DOHH2 (cell line): Measurements from ENCODE around the gene CARMIL1.

Experiments used
- H3F3A ChIP-seq: fragments of 200-600 bp; sonication (generic), shearing (Covaris generic); 2 replicates; pipeline ENCODE4 v1.6.0; 2016; ENCODE audit warnings: antibody characterized with exemption, mild to moderate bottlenecking; ENCODE audit not compliant: control insufficient read depth, insufficient read depth
- H3K27ac ChIP-seq: fragments of 200-600 bp; sonication (generic); 2 replicates; pipeline ENCODE4 v1.5.1; 2014; ENCODE audit warnings: low read depth, mild to moderate bottlenecking, low read length, moderate library complexity
- H3K27me3 ChIP-seq: fragments of 200-600 bp; sonication (generic); 2 replicates; pipeline ENCODE4 v1.6.1; 2014; ENCODE audit warnings: mild to moderate bottlenecking, low read length, mixed read lengths; ENCODE audit not compliant: control insufficient read depth
- H3K36me3 ChIP-seq: fragments of 200-600 bp; sonication (generic); 2 replicates; pipeline ENCODE4 v1.6.1; 2014; ENCODE audit warnings: mild to moderate bottlenecking, low read length, moderate library complexity, mixed read lengths; ENCODE audit not compliant: control insufficient read depth
- H3K4me1 ChIP-seq: fragments of 200-600 bp; sonication (generic); 2 replicates; pipeline ENCODE4 v1.6.1; 2014; ENCODE audit warnings: mild to moderate bottlenecking, low read length, mixed read lengths; ENCODE audit not compliant: control insufficient read depth
- H3K4me2 ChIP-seq: fragments of 200-600 bp; sonication (generic); 2 replicates; pipeline ENCODE4 v1.6.0; 2014; ENCODE audit warnings: mild to moderate bottlenecking, low read length, moderate library complexity
- H3K4me3 ChIP-seq: fragments of 200-600 bp; sonication (generic); 2 replicates; pipeline ENCODE4 v1.5.1; 2014; ENCODE audit warnings: mild to moderate bottlenecking, low read length, mixed read lengths
- H3K79me2 ChIP-seq: fragments of 200-600 bp; sonication (generic); 2 replicates; pipeline ENCODE4 v1.6.1; 2014; ENCODE audit warnings: mild to moderate bottlenecking, low read length, mixed read lengths; ENCODE audit not compliant: control insufficient read depth
- H3K9me2 ChIP-seq: fragments of 200-600 bp; sonication (generic); replicated peaks from 2 replicates; pipeline ENCODE4 v1.6.1; 2014; ENCODE audit warnings: mild to moderate bottlenecking, low read length, mixed read lengths; ENCODE audit not compliant: control insufficient read depth
- H3K9me3 ChIP-seq: fragments of 200-600 bp; sonication (generic); 2 replicates; pipeline ENCODE4 v1.6.1; 2014; ENCODE audit warnings: antibody characterized with exemption, low read length, mixed read lengths; ENCODE audit not compliant: control insufficient read depth, insufficient read depth
- H4K20me1 ChIP-seq: fragments of 200-600 bp; sonication (generic); 2 replicates; pipeline ENCODE4 v1.6.0; 2014; ENCODE audit warnings: low read depth, mild to moderate bottlenecking, antibody characterized with exemption, low read length, moderate library complexity; ENCODE audit not compliant: control insufficient read depth, insufficient read depth
- EZH2phosphoT487 ChIP-seq: fragments of 200-600 bp; sonication (generic); IDR thresholded peaks from 2 replicates; pipeline ENCODE4 v1.6.1; 2017; ENCODE audit warnings: borderline replicate concordance, mild to moderate bottlenecking, antibody characterized with exemption, low read length, moderate library complexity, mixed read lengths
- TF ChIP-seq, protein P1 (sequence below): fragments of 200-600 bp; sonication (generic); IDR thresholded peaks from one replicate; pipeline ENCODE4 v1.5.1; 2014; ENCODE audit warnings: antibody characterized with exemption, mild to moderate bottlenecking, low read depth, low read length; ENCODE audit not compliant: poor library complexity, severe bottlenecking

Gene CARMIL1

DNA sequence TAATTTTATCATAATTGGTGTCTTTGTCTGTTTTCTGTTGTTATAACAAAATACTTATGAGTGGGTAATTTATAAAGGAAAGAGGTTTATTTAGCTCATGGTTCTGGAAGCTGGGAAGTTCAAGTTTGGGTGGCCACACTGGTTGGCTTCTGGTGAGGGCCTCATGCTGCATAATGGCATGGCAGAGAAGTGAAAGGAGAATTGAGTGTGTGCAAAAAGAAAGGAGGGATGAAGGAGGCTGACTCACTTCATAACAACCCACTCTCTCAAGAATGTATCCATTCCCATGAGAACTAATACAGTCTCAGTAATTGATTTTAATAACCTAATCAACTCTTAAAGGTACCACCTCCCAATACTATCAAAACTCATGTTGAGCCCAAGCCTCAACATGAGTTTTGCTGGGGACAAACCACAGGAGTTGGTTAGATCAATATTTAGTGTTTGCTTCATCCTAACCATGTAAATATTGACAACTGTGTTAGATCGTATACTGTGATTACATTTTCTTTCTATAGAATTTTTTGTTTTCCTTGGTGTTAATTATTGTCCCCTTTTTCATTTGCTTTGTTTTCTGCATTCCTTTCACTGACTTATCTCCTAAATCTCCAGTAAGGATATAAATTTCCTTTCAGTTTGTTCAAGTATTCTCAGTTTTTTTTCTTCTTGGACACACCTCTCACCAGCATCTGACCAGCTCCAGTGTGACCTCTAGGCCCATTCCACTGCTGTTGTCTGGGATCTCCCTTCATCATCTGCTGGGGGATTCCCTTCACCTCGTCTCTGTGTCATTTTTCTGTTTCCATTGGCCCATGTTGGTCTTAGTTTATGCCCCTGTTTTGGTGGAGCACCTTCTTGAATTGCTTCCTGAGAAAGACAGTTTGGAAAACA lies 318.0 kb downstream of the CARMIL1 start:
- Histone ChIP-seq H3F3A (no peaks in the 10 kb centered on the region), H3K36me3 (no peaks in the 10 kb centered on the region), H3K27me3 (no peaks in the 10 kb centered on the region), H3K27ac (no peak overlapping the region), H3K79me2 (no peaks in the 10 kb centered on the region), H3K4me3 (no peak overlapping the region), H3K9me2 (no peaks in the 10 kb centered on the region), H3K4me2 (no peak overlapping the region), H3K4me1 (peaks cover 8% of the 10 kb centered on the region), H3K9me3 (no peaks in the 10 kb centered on the region), H4K20me1 (no peaks in the 10 kb centered on the region)
- TF ChIP-seq, protein P1, sequence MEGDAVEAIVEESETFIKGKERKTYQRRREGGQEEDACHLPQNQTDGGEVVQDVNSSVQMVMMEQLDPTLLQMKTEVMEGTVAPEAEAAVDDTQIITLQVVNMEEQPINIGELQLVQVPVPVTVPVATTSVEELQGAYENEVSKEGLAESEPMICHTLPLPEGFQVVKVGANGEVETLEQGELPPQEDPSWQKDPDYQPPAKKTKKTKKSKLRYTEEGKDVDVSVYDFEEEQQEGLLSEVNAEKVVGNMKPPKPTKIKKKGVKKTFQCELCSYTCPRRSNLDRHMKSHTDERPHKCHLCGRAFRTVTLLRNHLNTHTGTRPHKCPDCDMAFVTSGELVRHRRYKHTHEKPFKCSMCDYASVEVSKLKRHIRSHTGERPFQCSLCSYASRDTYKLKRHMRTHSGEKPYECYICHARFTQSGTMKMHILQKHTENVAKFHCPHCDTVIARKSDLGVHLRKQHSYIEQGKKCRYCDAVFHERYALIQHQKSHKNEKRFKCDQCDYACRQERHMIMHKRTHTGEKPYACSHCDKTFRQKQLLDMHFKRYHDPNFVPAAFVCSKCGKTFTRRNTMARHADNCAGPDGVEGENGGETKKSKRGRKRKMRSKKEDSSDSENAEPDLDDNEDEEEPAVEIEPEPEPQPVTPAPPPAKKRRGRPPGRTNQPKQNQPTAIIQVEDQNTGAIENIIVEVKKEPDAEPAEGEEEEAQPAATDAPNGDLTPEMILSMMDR: no peak
- no peak for TF ChIP-seq EZH2phosphoT487

DNA sequence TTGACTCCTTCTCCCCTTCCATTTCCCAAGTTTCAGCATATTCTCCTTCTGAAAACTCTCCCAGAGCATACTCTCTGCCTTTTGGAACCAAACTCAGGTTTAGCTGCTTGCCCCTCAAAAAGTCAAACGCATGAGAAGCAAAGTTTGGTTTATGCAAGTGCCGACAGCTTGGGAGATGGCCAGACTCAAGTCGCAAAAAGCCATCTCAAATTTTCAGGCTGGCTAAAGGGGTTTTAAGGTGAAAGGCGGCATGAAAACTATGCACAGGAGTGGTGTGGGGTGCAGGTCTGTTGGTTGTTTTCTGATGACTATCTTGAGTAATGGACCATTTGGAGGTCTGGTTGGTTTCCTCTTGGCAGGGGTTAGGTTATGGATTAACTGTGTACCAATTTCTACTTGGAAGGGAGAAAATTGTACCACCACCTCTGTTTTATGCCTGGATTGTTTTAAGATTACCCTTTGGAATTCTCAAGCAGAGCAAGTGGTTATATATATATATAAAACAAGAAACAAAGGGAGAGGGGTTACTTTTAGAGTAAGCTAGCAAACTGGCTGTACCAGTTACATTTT lies 320.4 kb downstream of the CARMIL1 start:
- Histone ChIP-seq H3K27ac (no peak overlapping the region), H3K4me1 (peaks cover 9% of the 10 kb centered on the region), H3K9me3 (no peaks in the 10 kb centered on the region), H3K4me2 (no peak overlapping the region), H4K20me1 (no peaks in the 10 kb centered on the region), H3K79me2 (no peaks in the 10 kb centered on the region), H3K9me2 (no peaks in the 10 kb centered on the region), H3K4me3 (no peak overlapping the region), H3K36me3 (no peaks in the 10 kb centered on the region), H3K27me3 (no peaks in the 10 kb centered on the region), H3F3A (no peaks in the 10 kb centered on the region)
- TF ChIP-seq, protein P1: no peak
- TF ChIP-seq EZH2phosphoT487: no peak

DNA sequence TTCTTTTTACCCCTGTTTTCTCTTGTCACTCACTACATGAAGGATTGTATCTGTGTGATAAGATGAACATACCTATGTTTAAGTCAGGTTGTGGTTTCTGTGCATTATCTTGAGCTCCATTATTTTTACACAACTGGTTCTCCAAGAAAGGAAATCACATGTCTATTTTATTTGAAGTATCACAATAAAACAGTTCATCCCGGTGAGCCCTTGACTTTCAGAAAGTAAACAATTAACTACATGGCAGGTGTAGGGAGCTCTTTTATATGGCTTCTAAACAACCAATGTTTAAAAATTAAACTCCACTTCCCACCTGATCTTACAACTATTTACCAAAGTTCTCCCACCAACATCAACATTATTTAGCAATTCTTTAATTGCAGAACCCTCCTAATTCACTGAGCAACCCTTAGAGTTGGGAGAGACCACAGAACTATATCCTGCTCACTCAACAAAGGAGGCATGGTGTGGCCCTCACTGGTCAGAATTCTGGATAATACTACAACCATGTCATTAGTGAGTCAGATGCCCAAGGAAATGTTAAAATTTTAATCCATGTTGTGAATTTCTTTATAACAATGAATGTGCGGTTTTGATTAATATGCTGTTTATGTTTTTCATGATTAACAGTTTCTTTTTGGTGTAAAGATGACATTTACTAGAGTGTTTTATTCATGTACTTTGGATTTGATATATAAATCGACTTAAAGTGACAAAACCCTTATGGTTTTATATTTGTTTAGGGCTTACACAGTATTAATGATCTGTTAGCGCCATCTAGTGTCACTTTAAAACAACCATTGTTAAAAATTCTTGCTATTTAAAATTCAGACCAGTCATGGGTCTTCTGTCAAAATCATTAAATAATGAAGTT lies 322.9 kb downstream of the CARMIL1 start:
- H3K27ac ChIP-seq: no peak overlapping the region
- no peak overlapping the region for H3K4me3 ChIP-seq
- no peaks in the 10 kb centered on the region for H4K20me1 ChIP-seq
- H3F3A ChIP-seq: no peaks in the 10 kb centered on the region
- H3K4me2 ChIP-seq: no peak overlapping the region
- H3K9me2 ChIP-seq: no peaks in the 10 kb centered on the region
- H3K27me3 ChIP-seq: no peaks in the 10 kb centered on the region
- no peaks in the 10 kb centered on the region for H3K9me3 ChIP-seq
- H3K4me1 ChIP-seq: peaks cover 9% of the 10 kb centered on the region
- no peaks in the 10 kb centered on the region for H3K36me3 ChIP-seq
- no peaks in the 10 kb centered on the region for H3K79me2 ChIP-seq
- TF ChIP-seq EZH2phosphoT487: no peak
- TF ChIP-seq, protein P1: peak; percentile 63
